K562 (cell line): Measurements from ENCODE around the gene C19orf47. TPM values are rescaled to one million over a fixed set of nuclear protein-coding genes. Genes with fewer than 3 reads are reported as not detected.

Experiments used
- CCNT2 ChIP-seq: IDR thresholded peaks from 2 replicates; pipeline ENCODE4 v1.6.1; 2011; ENCODE audit warnings: borderline replicate concordance, low read depth, mild to moderate bottlenecking, moderate library complexity, mixed read lengths, low read length; ENCODE audit not compliant: insufficient read length; ENCODE audit errors: extremely low read depth
- FOSL1 ChIP-seq: fragments of 200-800 bp; sonication (Bioruptor generic); conservative IDR thresholded peaks from 2 replicates; pipeline ENCODE4 v1.6.1; 2016; ENCODE audit warnings: missing genetic modification characterization, missing compliant biosample characterization
- HNRNPLL ChIP-seq: fragments of 200-400 bp; formaldehyde crosslinking; IDR thresholded peaks from 2 replicates; pipeline ENCODE4 v1.6.1; 2017; ENCODE audit warnings: low read length, low read depth, mild to moderate bottlenecking; ENCODE audit not compliant: poor library complexity, severe bottlenecking
- PCBP2 ChIP-seq: fragments of 200-400 bp; formaldehyde crosslinking; IDR thresholded peaks from 2 replicates; pipeline ENCODE4 v1.6.1; 2018; ENCODE audit warnings: low read length, low read depth, mild to moderate bottlenecking, moderate library complexity; ENCODE audit not compliant: poor library complexity, severe bottlenecking
- PHF8 ChIP-seq: fragments of 200-600 bp; sonication (generic); IDR thresholded peaks from 2 replicates; pipeline ENCODE4 v1.6.1; 2012; ENCODE audit warnings: mixed run types, mild to moderate bottlenecking, inconsistent platforms, low read length, moderate library complexity, borderline replicate concordance
- SNIP1 ChIP-seq: fragments of 450-650 bp; IDR thresholded peaks from 2 replicates; pipeline ENCODE4 v1.7.1; 2017; ENCODE audit warnings: low read depth, mild to moderate bottlenecking
- ZBTB1 ChIP-seq: sonication (generic); formaldehyde crosslinking; IDR thresholded peaks from 2 replicates; pipeline ENCODE4 v1.8.1; 2023; ENCODE audit warnings: missing genetic modification reagents, low read depth, mild to moderate bottlenecking, borderline replicate concordance
- ZFX ChIP-seq: sonication (generic); formaldehyde crosslinking; IDR thresholded peaks from 2 replicates; pipeline ENCODE4 v1.8.0; 2022; ENCODE audit warnings: mild to moderate bottlenecking, missing genetic modification reagents, moderate library complexity
- polyA plus RNA-seq, 8 experiments: library from polyadenylated mRNA; depleted of rRNA in 4 of 8; stranded (reverse) in 5 of 8; unstranded in 3 of 8; fragments of >200 nt; fragmentation: Nextera tagmentation in 2 of 8; fragmentation: Illumina TruSeq in 1 of 8; extraction: Ambion mirVana in 2 of 8; extraction: Trizol in 1 of 8; gene quantifications; 2 replicates each; pipeline versions ENCODE4 v1.2.1 to v1.2.3, GENCODE V29; 2011 to 2014; ENCODE audit warnings: inconsistent platforms in 1 of 8, missing spikeins in 1 of 8
- total RNA-seq, 7 experiments: library from RNA; depleted of rRNA in 6 of 7; stranded (reverse); fragments of >200 nt in 6 of 7; fragmentation: Illumina TruSeq in 2 of 7; extraction: Trizol in 2 of 7; gene quantifications; 2 replicates each; pipeline versions ENCODE4 v1.2.1 to v1.2.3, GENCODE V29; 2011 to 2021; ENCODE audit warnings: low replicate concordance in 1 of 7
- TF ChIP-seq, protein P1 (sequence below): sonication (generic); formaldehyde crosslinking; IDR thresholded peaks from 2 replicates; pipeline ENCODE4 v1.8.1; 2023; ENCODE audit warnings: mild to moderate bottlenecking, missing genetic modification reagents, moderate library complexity
- TF ChIP-seq, protein P2 (sequence below): fragments of 200-800 bp; sonication (Bioruptor generic); IDR thresholded peaks from 2 replicates; pipeline ENCODE4 v1.6.1; 2017; ENCODE audit warnings: missing genetic modification characterization, missing compliant biosample characterization
- TF ChIP-seq, protein P3 (sequence below), 2 experiments: fragments of 450-650 bp in 1 of 2; sonication (generic) in 1 of 2; formaldehyde crosslinking in 1 of 2; IDR thresholded peaks; 2 replicates each; pipeline versions ENCODE4 v1.7.1 to v1.9.0; 2016 to 2022; ENCODE audit warnings: inconsistent platforms in 1 of 2, mild to moderate bottlenecking in 1 of 2, missing genetic modification reagents in 1 of 2

The C19orf47 gene
- total and polyA plus RNA-seq, 9 of the 15 experiments (the other 6 are each of a cell fraction or from before 2014, with no cell fraction given), result 0.08 to 26.1 (median 14.7) TPM

DNA sequence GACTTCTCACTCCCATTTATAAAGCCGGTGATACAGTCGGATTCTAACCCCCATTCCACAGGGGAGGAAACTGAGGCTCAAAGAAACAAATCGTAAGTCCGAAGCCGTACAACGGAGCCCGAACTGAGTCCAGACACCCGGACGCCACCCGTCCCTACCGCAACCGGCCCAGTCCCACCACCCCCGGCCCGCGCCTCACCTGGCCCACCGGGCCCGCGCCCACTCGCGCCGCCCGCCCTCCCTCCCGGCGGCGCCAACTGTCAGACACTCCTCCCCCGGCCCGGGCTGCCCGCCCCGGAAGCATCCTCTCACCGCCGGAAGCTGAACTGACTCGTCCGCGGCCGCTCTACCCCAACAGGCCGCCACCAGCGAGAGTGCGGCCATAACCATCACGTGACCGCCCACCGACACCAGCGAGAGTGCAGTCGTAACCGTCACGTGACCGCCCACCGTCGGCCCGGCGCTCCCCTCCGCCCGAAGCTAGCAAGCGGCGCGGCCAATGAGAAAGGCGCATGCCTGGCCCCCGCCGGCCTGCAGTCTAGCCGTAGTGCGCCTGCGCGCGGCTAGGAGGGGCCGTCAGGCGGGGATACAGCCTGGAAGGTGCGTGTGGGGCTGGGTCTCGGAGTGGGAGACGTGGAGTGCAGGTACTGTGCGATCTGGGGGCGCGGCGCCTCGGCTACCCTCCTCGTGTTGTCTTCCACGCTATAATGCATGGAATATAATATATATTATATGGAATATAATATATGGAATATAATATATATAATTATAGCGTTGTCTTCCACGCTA is at the start of gene C19orf47, which contains the start of gene PLD3 (continued):
- TF ChIP-seq, protein P1, sequence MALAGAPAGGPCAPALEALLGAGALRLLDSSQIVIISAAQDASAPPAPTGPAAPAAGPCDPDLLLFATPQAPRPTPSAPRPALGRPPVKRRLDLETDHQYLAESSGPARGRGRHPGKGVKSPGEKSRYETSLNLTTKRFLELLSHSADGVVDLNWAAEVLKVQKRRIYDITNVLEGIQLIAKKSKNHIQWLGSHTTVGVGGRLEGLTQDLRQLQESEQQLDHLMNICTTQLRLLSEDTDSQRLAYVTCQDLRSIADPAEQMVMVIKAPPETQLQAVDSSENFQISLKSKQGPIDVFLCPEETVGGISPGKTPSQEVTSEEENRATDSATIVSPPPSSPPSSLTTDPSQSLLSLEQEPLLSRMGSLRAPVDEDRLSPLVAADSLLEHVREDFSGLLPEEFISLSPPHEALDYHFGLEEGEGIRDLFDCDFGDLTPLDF (CRISPR knock-in tag), result no peak
- TF ChIP-seq CCNT2, result peak; percentile 96
- peak; percentile 29 for TF ChIP-seq HNRNPLL
- TF ChIP-seq, protein P2, sequence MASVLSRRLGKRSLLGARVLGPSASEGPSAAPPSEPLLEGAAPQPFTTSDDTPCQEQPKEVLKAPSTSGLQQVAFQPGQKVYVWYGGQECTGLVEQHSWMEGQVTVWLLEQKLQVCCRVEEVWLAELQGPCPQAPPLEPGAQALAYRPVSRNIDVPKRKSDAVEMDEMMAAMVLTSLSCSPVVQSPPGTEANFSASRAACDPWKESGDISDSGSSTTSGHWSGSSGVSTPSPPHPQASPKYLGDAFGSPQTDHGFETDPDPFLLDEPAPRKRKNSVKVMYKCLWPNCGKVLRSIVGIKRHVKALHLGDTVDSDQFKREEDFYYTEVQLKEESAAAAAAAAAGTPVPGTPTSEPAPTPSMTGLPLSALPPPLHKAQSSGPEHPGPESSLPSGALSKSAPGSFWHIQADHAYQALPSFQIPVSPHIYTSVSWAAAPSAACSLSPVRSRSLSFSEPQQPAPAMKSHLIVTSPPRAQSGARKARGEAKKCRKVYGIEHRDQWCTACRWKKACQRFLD (CRISPR knock-in tag), result peak; percentile 80
- TF ChIP-seq ZBTB1 (CRISPR knock-in tag), result peak; percentile 76; the same call in 1 of the 2 replicates
- peak; percentile 77 for TF ChIP-seq SNIP1
- TF ChIP-seq ZFX (CRISPR knock-in tag), result peak; percentile 65
- TF ChIP-seq PHF8, result peak; percentile 80; the same call in 1 of the 2 replicates
- TF ChIP-seq FOSL1 (tag), result no peak
- TF ChIP-seq, protein P3, sequence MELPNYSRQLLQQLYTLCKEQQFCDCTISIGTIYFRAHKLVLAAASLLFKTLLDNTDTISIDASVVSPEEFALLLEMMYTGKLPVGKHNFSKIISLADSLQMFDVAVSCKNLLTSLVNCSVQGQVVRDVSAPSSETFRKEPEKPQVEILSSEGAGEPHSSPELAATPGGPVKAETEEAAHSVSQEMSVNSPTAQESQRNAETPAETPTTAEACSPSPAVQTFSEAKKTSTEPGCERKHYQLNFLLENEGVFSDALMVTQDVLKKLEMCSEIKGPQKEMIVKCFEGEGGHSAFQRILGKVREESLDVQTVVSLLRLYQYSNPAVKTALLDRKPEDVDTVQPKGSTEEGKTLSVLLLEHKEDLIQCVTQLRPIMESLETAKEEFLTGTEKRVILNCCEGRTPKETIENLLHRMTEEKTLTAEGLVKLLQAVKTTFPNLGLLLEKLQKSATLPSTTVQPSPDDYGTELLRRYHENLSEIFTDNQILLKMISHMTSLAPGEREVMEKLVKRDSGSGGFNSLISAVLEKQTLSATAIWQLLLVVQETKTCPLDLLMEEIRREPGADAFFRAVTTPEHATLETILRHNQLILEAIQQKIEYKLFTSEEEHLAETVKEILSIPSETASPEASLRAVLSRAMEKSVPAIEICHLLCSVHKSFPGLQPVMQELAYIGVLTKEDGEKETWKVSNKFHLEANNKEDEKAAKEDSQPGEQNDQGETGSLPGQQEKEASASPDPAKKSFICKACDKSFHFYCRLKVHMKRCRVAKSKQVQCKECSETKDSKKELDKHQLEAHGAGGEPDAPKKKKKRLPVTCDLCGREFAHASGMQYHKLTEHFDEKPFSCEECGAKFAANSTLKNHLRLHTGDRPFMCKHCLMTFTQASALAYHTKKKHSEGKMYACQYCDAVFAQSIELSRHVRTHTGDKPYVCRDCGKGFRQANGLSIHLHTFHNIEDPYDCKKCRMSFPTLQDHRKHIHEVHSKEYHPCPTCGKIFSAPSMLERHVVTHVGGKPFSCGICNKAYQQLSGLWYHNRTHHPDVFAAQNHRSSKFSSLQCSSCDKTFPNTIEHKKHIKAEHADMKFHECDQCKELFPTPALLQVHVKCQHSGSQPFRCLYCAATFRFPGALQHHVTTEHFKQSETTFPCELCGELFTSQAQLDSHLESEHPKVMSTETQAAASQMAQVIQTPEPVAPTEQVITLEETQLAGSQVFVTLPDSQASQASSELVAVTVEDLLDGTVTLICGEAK (IDR thresholded peaks at IDR 0.05), result peak; percentile 97
- TF ChIP-seq, protein P3 (CRISPR knock-in tag; IDR thresholded peaks at IDR 0.05), result no peak
- TF ChIP-seq PCBP2, result no peak
